Endothelial cell of umbilical vein (primary cell): ENCODE results near the gene ENKUR. TPM values are rescaled to one million over a fixed set of nuclear protein-coding genes. Genes with fewer than 3 reads are reported as not detected.

Source experiments
- BruUV-seq: library from RNA; stranded (reverse); fragments of 400-500 nt; replicated peaks from 2 replicates; lab custom pipeline; 2021; lab: Mats Ljungman, UMichigan
- CTCF ChIA-PET: fragments of 300-600, 350-600 bp; sonication (Branson Sonifier 250); formaldehyde crosslinking; loops from one replicate; lab custom pipeline; 2021; ENCODE audit warnings: antibody characterized with exemption, inconsistent platforms; lab: Charles Lee
- POLR2A ChIA-PET: fragments of 300-600, 350-600 bp; sonication (Branson Sonifier 250); formaldehyde crosslinking; loops from one replicate; lab custom pipeline; 2021; ENCODE audit warnings: antibody characterized with exemption, inconsistent platforms; lab: Charles Lee
- DNase-seq: peaks from one replicate; pipeline ENCODE4 v3.0.0-alpha.2; 2011; ENCODE audit warnings: low read depth, low spot score
- FAIRE-seq: peaks from 2 replicates; lab custom pipeline; 2011; peaks lifted over from hg19 to GRCh38; lab: Jason Lieb, UNC
- H2AFZ ChIP-seq: 2 replicates; pipeline ENCODE4 v1.6.0; 2012; ENCODE audit warnings: low read depth, low read length, control low read depth, inconsistent platforms
- H3K27ac ChIP-seq: 2 replicates; pipeline ENCODE4 v1.5.1; 2011; ENCODE audit warnings: low read depth, mild to moderate bottlenecking, control low read depth, low read length, moderate library complexity; ENCODE audit not compliant: insufficient read depth
- H3K27me3 ChIP-seq, 2 experiments: 2 replicates each; pipeline versions ENCODE4 v1.6.0 to v1.6.1; 2011; ENCODE audit warnings: low read length in 2 of 2, mixed read lengths in 1 of 2; ENCODE audit not compliant: control insufficient read depth in 2 of 2, insufficient read depth in 2 of 2
- H3K36me3 ChIP-seq, 2 experiments: 2 replicates in 1 of 2; 3 replicates in 1 of 2; pipeline ENCODE4 v1.5.1; 2011; ENCODE audit warnings: low read length in 2 of 2, mild to moderate bottlenecking in 1 of 2, moderate library complexity in 1 of 2; ENCODE audit not compliant: control insufficient read depth in 2 of 2, insufficient read depth in 2 of 2; ENCODE audit errors: extremely low read depth in 1 of 2
- H3K4me1 ChIP-seq: 3 replicates; pipeline ENCODE4 v1.5.1; 2011; ENCODE audit warnings: mild to moderate bottlenecking, low read length; ENCODE audit not compliant: control insufficient read depth, insufficient read depth; ENCODE audit errors: extremely low read depth
- H3K4me2 ChIP-seq: 2 replicates; pipeline ENCODE4 v1.6.1; 2011; ENCODE audit warnings: low read length, control low read depth, mixed read lengths; ENCODE audit not compliant: insufficient read depth
- H3K4me3 ChIP-seq, 3 experiments: fragments of 200-600 bp in 1 of 3; sonication (generic), shearing (Covaris generic) in 1 of 3; replicated peaks in 1 of 3; 2 replicates each; pipeline ENCODE4 v1.5.1; 2011 to 2016; ENCODE audit warnings: control low read depth in 3 of 3, low read length in 3 of 3, mild to moderate bottlenecking in 2 of 3, inconsistent platforms in 1 of 3, low read depth in 1 of 3, moderate library complexity in 1 of 3; ENCODE audit not compliant: insufficient read depth in 1 of 3
- H3K79me2 ChIP-seq: 2 replicates; pipeline ENCODE4 v1.6.0; 2012; ENCODE audit warnings: low read length, inconsistent platforms; ENCODE audit not compliant: control insufficient read depth, insufficient read depth
- H3K9ac ChIP-seq: replicated peaks from 2 replicates; pipeline ENCODE3; 2011; ENCODE audit warnings: low read length, control low read depth; ENCODE audit not compliant: insufficient read depth; ENCODE audit errors: extremely low read depth
- H3K9me1 ChIP-seq: replicated peaks from 3 replicates; pipeline ENCODE4 v1.6.0; 2011; ENCODE audit warnings: mild to moderate bottlenecking, low read length; ENCODE audit not compliant: control insufficient read depth, insufficient read depth; ENCODE audit errors: extremely low read depth
- H3K9me3 ChIP-seq: replicated peaks from 2 replicates; pipeline ENCODE4 v1.5.1; 2012; ENCODE audit warnings: low read length, inconsistent platforms; ENCODE audit not compliant: control insufficient read depth, insufficient read depth
- H4K20me1 ChIP-seq: replicated peaks from 2 replicates; pipeline ENCODE3; 2011; ENCODE audit warnings: mild to moderate bottlenecking, low read length; ENCODE audit not compliant: control insufficient read depth, insufficient read depth; ENCODE audit errors: extremely low read depth
- CTCF ChIP-seq, 2 donors: IDR thresholded peaks; 1 replicate in 1 of 2; 2 replicates in 1 of 2; pipeline ENCODE4 v1.5.1; 2011; ENCODE audit warnings: low read length in 2 of 2, mild to moderate bottlenecking in 2 of 2, moderate library complexity in 2 of 2, control low read depth in 1 of 2, inconsistent platforms in 1 of 2, low read depth in 1 of 2; ENCODE audit not compliant: insufficient read depth in 1 of 2; ENCODE audit errors: extremely low read depth in 1 of 2
- EZH2 ChIP-seq: IDR thresholded peaks from 2 replicates; pipeline ENCODE4 v1.6.1; 2012; ENCODE audit warnings: borderline replicate concordance, low read depth, mild to moderate bottlenecking, moderate library complexity, low read length, inconsistent platforms; ENCODE audit not compliant: severe bottlenecking
- FOS ChIP-seq: IDR thresholded peaks from 2 replicates; pipeline ENCODE4 v1.6.1; 2011; ENCODE audit warnings: mild to moderate bottlenecking, low read length, moderate library complexity, borderline replicate concordance; ENCODE audit not compliant: insufficient read depth
- GATA2 ChIP-seq: IDR thresholded peaks from 2 replicates; pipeline ENCODE4 v1.7.0; 2011; ENCODE audit warnings: low read depth, mild to moderate bottlenecking, moderate library complexity, mixed read lengths, low read length; ENCODE audit not compliant: insufficient read length, insufficient read depth
- JUN ChIP-seq: IDR thresholded peaks from 2 replicates; pipeline ENCODE4 v1.6.1; 2011; ENCODE audit warnings: borderline replicate concordance, low read depth; ENCODE audit not compliant: insufficient read length, insufficient read depth
- MYC ChIP-seq: IDR thresholded peaks from one replicate; pipeline ENCODE4 v1.6.1; 2011; ENCODE audit warnings: mild to moderate bottlenecking, low read depth, low read length
- POLR2A ChIP-seq: IDR thresholded peaks from 2 replicates; pipeline ENCODE4 v1.6.1; 2012; ENCODE audit warnings: low read depth, mild to moderate bottlenecking, control low read depth, low read length
- POLR2AphosphoS5 ChIP-seq: IDR thresholded peaks from 2 replicates; pipeline ENCODE4 v1.6.1; 2012; ENCODE audit warnings: low read depth, mild to moderate bottlenecking, control low read depth, low read length, moderate library complexity; ENCODE audit not compliant: insufficient read depth
- dilution Hi-C: fragments of 300-500 bp; cut with MboI; formaldehyde crosslinking; loops from one replicate; pipeline ENCODE4 v1.15.0; 2019; ENCODE audit warnings: low sequenced_read_pairs; ENCODE audit not compliant: extremely low pct_ligation_motif_present
- intact Hi-C: fragments of 100-400 bp; cut with micrococcal nuclease; formaldehyde crosslinking; loops from one replicate; pipeline ENCODE4 v1.10.0; 2022
- polyA plus RNA-seq, 4 experiments: library from polyadenylated mRNA; depleted of rRNA in 3 of 4; stranded (reverse) in 3 of 4; unstranded in 1 of 4; fragments of >200 nt; gene quantifications; 2 replicates each; pipeline versions ENCODE4 v1.2.1 to v1.2.3, GENCODE V29; 2011 to 2012; ENCODE audit warnings: missing spikeins in 1 of 4
- total RNA-seq: library from RNA; stranded (reverse); gene quantifications from 2 replicates; pipeline ENCODE4 v1.2.3, GENCODE V29; 2021
- TF ChIP-seq, protein P1 (sequence below): IDR thresholded peaks from 2 replicates; pipeline ENCODE4 v1.6.1; 2011; ENCODE audit not compliant: insufficient read depth, insufficient read length

The ENKUR gene
- total and polyA plus RNA-seq, 2 donors (not counting 3 experiments of a cell fraction or from before 2014, with no cell fraction given) = 0.07 to 0.35 TPM

GRCh38 chr10:24984906-24985305 is 31.1 kb downstream of the ENKUR start:
- H3K27me3 ChIP-seq = no peaks in the 10 kb centered on the region
- H3K4me2 ChIP-seq = no peak overlapping the region
- no peak overlapping the region for H3K27ac ChIP-seq
- no TSS peak for BruUV-seq
- TF ChIP-seq POLR2AphosphoS5 (no peak), GATA2 (no peak), FOS (no peak), CTCF (IDR thresholded peaks at IDR 0.05; ENCODE audit: extremely low read depth in 1 of 2, insufficient read depth in 1 of 2, low read depth in 1 of 2, low read length in 2 of 2) (no peak), JUN (no peak), EZH2 (no peak), MYC (no peak), POLR2A (no peak)
- TF ChIP-seq, protein P1, sequence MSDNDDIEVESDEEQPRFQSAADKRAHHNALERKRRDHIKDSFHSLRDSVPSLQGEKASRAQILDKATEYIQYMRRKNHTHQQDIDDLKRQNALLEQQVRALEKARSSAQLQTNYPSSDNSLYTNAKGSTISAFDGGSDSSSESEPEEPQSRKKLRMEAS = no peak
- dilution Hi-C loops = no loop called here
- intact Hi-C loops = no loop called here
- H3K9ac ChIP-seq = no peak overlapping the region
- POLR2A ChIA-PET = no interaction called here
- no peaks in the 10 kb centered on the region for H3K79me2 ChIP-seq
- no peaks in the 10 kb centered on the region for H3K9me3 ChIP-seq
- FAIRE-seq = no peak
- H3K4me3 ChIP-seq = no peak overlapping the region
- no peaks in the 10 kb centered on the region for H3K36me3 ChIP-seq
- H2AFZ ChIP-seq = no peak overlapping the region
- no peaks in the 10 kb centered on the region for H3K9me1 ChIP-seq
- H3K4me1 ChIP-seq = peaks cover 5% of the 10 kb centered on the region
- CTCF ChIA-PET = interaction anchor here (1.9 to 2.9 kb wide), 2 partner anchors 96 to 367 kb away, joined by 4 to 9 read pairs; no protein-coding TSS in a partner anchor
- DNase-seq = no peak
- no peaks in the 10 kb centered on the region for H4K20me1 ChIP-seq
